ENCODE measurements around the gene PDE4B.

DNA sequence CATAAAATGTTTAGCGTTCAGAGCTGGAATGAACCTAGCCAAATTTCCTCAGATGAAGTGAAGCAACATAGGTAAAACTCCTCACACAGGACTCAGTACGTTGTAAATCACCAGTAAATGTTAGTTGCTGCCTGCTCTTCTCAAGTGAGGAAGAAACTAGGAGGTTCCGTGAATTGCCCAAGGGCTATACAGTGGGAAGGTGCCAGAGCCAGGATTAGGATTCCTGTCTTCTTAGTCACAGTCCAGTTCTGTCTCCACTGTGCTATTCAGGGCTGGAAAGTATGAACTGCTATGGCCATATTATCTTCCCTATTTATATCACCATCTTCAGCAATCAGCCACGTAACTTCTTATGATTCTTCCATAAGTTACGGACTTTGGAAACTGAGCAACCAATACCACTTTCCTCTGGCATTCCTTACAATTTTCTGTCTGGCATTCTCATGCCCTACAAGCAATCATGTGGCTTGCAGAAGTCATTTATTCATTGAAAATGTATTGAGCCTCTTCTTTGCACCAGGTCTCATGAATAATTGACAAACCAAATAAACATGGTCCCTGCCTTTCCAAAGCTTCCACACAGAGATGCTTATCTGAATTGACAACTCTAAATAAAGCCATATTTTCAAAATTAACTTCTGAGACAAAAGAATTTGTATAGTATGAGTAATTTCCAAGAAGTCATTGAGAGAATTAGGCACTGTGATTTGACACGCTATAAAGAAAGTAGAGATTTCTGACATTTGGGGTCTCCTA is 469.7 kb downstream of the PDE4B start:
- TF ChIP-seq POLR2A (IDR thresholded peaks at IDR 0.05), result no peak
- TF ChIP-seq, protein P1, sequence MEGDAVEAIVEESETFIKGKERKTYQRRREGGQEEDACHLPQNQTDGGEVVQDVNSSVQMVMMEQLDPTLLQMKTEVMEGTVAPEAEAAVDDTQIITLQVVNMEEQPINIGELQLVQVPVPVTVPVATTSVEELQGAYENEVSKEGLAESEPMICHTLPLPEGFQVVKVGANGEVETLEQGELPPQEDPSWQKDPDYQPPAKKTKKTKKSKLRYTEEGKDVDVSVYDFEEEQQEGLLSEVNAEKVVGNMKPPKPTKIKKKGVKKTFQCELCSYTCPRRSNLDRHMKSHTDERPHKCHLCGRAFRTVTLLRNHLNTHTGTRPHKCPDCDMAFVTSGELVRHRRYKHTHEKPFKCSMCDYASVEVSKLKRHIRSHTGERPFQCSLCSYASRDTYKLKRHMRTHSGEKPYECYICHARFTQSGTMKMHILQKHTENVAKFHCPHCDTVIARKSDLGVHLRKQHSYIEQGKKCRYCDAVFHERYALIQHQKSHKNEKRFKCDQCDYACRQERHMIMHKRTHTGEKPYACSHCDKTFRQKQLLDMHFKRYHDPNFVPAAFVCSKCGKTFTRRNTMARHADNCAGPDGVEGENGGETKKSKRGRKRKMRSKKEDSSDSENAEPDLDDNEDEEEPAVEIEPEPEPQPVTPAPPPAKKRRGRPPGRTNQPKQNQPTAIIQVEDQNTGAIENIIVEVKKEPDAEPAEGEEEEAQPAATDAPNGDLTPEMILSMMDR (IDR thresholded peaks at IDR 0.05), result no peak
